ENCODE results near the gene FAT1.

Gene FAT1

GRCh38 chr4:186701788-186702187 is 21.9 kb downstream of the FAT1 start:
- H3K36me3 ChIP-seq (ENCODE audit: control insufficient read depth in 5 of 5, insufficient read depth in 5 of 5, low read length in 5 of 5), result peaks cover 0 to 12% (median 7%) of the 10 kb centered on the region in 5 donors
- no peaks in the 10 kb centered on the region for H3K27me3 ChIP-seq (ENCODE audit: control insufficient read depth in 5 of 5, insufficient read depth in 4 of 5, low read length in 5 of 5)
- H3K9ac ChIP-seq (ENCODE audit: low read length in 5 of 5), result peak overlapping the region in 2 of 5 donors; percentile 45 to 65
- H3K27ac ChIP-seq (ENCODE audit: low read depth, low read length), result peak overlapping the region; percentile 86
- no peaks in the 10 kb centered on the region for H3K9me3 ChIP-seq (ENCODE audit: control insufficient read depth in 5 of 5, low read length in 5 of 5)
- peaks cover 9 to 35% (median 32%) of the 10 kb centered on the region in 5 donors for H3K4me1 ChIP-seq (ENCODE audit: control insufficient read depth in 5 of 5, insufficient read depth in 5 of 5, low read length in 5 of 5)
- peak overlapping the region in 2 of 5 donors; percentile 0 to 18 for H3K4me3 ChIP-seq (ENCODE audit: low read depth in 1 of 5, low read length in 5 of 5)

GRCh38 chr4:186701273-186701672 is 22.4 kb downstream of the FAT1 start:
- peaks cover 9 to 35% (median 32%) of the 10 kb centered on the region in 5 donors for H3K4me1 ChIP-seq (ENCODE audit: control insufficient read depth in 5 of 5, insufficient read depth in 5 of 5, low read length in 5 of 5)
- peak overlapping the region in 3 of 5 donors; percentile 0 to 18 (median 6) for H3K4me3 ChIP-seq (ENCODE audit: low read depth in 1 of 5, low read length in 5 of 5)
- H3K36me3 ChIP-seq (ENCODE audit: control insufficient read depth in 5 of 5, insufficient read depth in 5 of 5, low read length in 5 of 5), result peaks cover 0 to 8% (median 3%) of the 10 kb centered on the region in 5 donors
- H3K27me3 ChIP-seq (ENCODE audit: control insufficient read depth in 5 of 5, insufficient read depth in 4 of 5, low read length in 5 of 5), result no peaks in the 10 kb centered on the region
- no peaks in the 10 kb centered on the region for H3K9me3 ChIP-seq (ENCODE audit: control insufficient read depth in 5 of 5, low read length in 5 of 5)
- peak overlapping the region; percentile 86 for H3K27ac ChIP-seq (ENCODE audit: low read depth, low read length)
- peak overlapping the region in 3 of 5 donors; percentile 45 to 65 (median 50) for H3K9ac ChIP-seq (ENCODE audit: low read length in 5 of 5)

- Histone ChIP-seq H3K9me3 (ENCODE audit: control insufficient read depth in 5 of 5, low read length in 5 of 5) (no peaks in the 10 kb centered on the region), H3K36me3 (ENCODE audit: control insufficient read depth in 5 of 5, insufficient read depth in 5 of 5, low read length in 5 of 5) (peaks cover 0 to 7% (median 3%) of the 10 kb centered on the region in 5 donors), H3K27me3 (ENCODE audit: control insufficient read depth in 5 of 5, insufficient read depth in 4 of 5, low read length in 5 of 5) (no peaks in the 10 kb centered on the region), H3K27ac (ENCODE audit: low read depth, low read length) (peak overlapping the region; percentile 86), H3K4me3 (ENCODE audit: low read depth in 1 of 5, low read length in 5 of 5) (no peak overlapping the region), H3K9ac (ENCODE audit: low read length in 5 of 5) (peak overlapping the region in 3 of 5 donors; percentile 50 to 65 (median 54)), H3K4me1 (ENCODE audit: control insufficient read depth in 5 of 5, insufficient read depth in 5 of 5, low read length in 5 of 5) (peaks cover 9 to 35% (median 32%) of the 10 kb centered on the region in 5 donors)
Observed at GRCh38 chr4:186700746-186701145, 22.9 kb downstream of the FAT1 start.

- Histone ChIP-seq H3K27me3 (ENCODE audit: control insufficient read depth in 5 of 5, insufficient read depth in 4 of 5, low read length in 5 of 5) (no peaks in the 10 kb centered on the region), H3K4me1 (ENCODE audit: control insufficient read depth in 5 of 5, insufficient read depth in 5 of 5, low read length in 5 of 5) (peaks cover 9 to 35% (median 32%) of the 10 kb centered on the region in 5 donors)
Observed at GRCh38 chr4:186699881-186700397, 23.7 kb downstream of the FAT1 start.

GRCh38 chr4:186699298-186699697 is 24.4 kb downstream of the FAT1 start:
- H3K4me1 ChIP-seq (ENCODE audit: control insufficient read depth in 5 of 5, insufficient read depth in 5 of 5, low read length in 5 of 5), result peaks cover 9 to 35% (median 32%) of the 10 kb centered on the region in 5 donors
- H3K36me3 ChIP-seq (ENCODE audit: control insufficient read depth in 5 of 5, insufficient read depth in 5 of 5, low read length in 5 of 5), result peaks cover 0 to 4% (median 0%) of the 10 kb centered on the region in 5 donors
- peak overlapping the region; percentile 86 for H3K27ac ChIP-seq (ENCODE audit: low read depth, low read length)
- H3K9ac ChIP-seq (ENCODE audit: low read length in 5 of 5), result no peak overlapping the region
- no peaks in the 10 kb centered on the region for H3K9me3 ChIP-seq (ENCODE audit: control insufficient read depth in 5 of 5, low read length in 5 of 5)
- no peak overlapping the region for H3K4me3 ChIP-seq (ENCODE audit: low read depth in 1 of 5, low read length in 5 of 5)
- H3K27me3 ChIP-seq (ENCODE audit: control insufficient read depth in 5 of 5, insufficient read depth in 4 of 5, low read length in 5 of 5), result no peaks in the 10 kb centered on the region

More at GRCh38 chr4:186699881-186700397, 23.7 kb downstream of the FAT1 start:
- Histone ChIP-seq H3K9ac (ENCODE audit: low read length in 5 of 5) (no peak overlapping the region), H3K27ac (ENCODE audit: low read depth, low read length) (peak overlapping the region; percentile 86), H3K9me3 (ENCODE audit: control insufficient read depth in 5 of 5, low read length in 5 of 5) (no peaks in the 10 kb centered on the region), H3K4me3 (ENCODE audit: low read depth in 1 of 5, low read length in 5 of 5) (no peak overlapping the region), H3K36me3 (ENCODE audit: control insufficient read depth in 5 of 5, insufficient read depth in 5 of 5, low read length in 5 of 5) (peaks cover 0 to 4% (median 0%) of the 10 kb centered on the region in 5 donors)

GRCh38 chr4:186698525-186698924 is 25.1 kb downstream of the FAT1 start:
- no peak overlapping the region for H3K4me3 ChIP-seq (ENCODE audit: low read depth in 1 of 5, low read length in 5 of 5)
- no peaks in the 10 kb centered on the region for H3K27me3 ChIP-seq (ENCODE audit: control insufficient read depth in 5 of 5, insufficient read depth in 4 of 5, low read length in 5 of 5)
- no peak overlapping the region for H3K9ac ChIP-seq (ENCODE audit: low read length in 5 of 5)
- no peak overlapping the region for H3K27ac ChIP-seq (ENCODE audit: low read depth, low read length)
- H3K36me3 ChIP-seq (ENCODE audit: control insufficient read depth in 5 of 5, insufficient read depth in 5 of 5, low read length in 5 of 5), result peaks cover 0 to 4% (median 0%) of the 10 kb centered on the region in 5 donors
- H3K9me3 ChIP-seq (ENCODE audit: control insufficient read depth in 5 of 5, low read length in 5 of 5), result no peaks in the 10 kb centered on the region
- peaks cover 9 to 29% (median 26%) of the 10 kb centered on the region in 5 donors for H3K4me1 ChIP-seq (ENCODE audit: control insufficient read depth in 5 of 5, insufficient read depth in 5 of 5, low read length in 5 of 5)

- Histone ChIP-seq H3K4me1 (ENCODE audit: control insufficient read depth in 5 of 5, insufficient read depth in 5 of 5, low read length in 5 of 5) (peaks cover 11 to 30% (median 26%) of the 10 kb centered on the region in 5 donors), H3K36me3 (ENCODE audit: control insufficient read depth in 5 of 5, insufficient read depth in 5 of 5, low read length in 5 of 5) (peaks cover 0 to 4% (median 0%) of the 10 kb centered on the region in 5 donors), H3K27me3 (ENCODE audit: control insufficient read depth in 5 of 5, insufficient read depth in 4 of 5, low read length in 5 of 5) (no peaks in the 10 kb centered on the region), H3K9me3 (ENCODE audit: control insufficient read depth in 5 of 5, low read length in 5 of 5) (no peaks in the 10 kb centered on the region), H3K27ac (ENCODE audit: low read depth, low read length) (no peak overlapping the region), H3K4me3 (ENCODE audit: low read depth in 1 of 5, low read length in 5 of 5) (no peak overlapping the region), H3K9ac (ENCODE audit: low read length in 5 of 5) (no peak overlapping the region)
Observed at GRCh38 chr4:186698028-186698427, 25.6 kb downstream of the FAT1 start.

- Histone ChIP-seq H3K9me3 (ENCODE audit: control insufficient read depth in 5 of 5, low read length in 5 of 5) (no peaks in the 10 kb centered on the region), H3K27ac (ENCODE audit: low read depth, low read length) (no peak overlapping the region), H3K27me3 (ENCODE audit: control insufficient read depth in 5 of 5, insufficient read depth in 4 of 5, low read length in 5 of 5) (no peaks in the 10 kb centered on the region), H3K4me3 (ENCODE audit: low read depth in 1 of 5, low read length in 5 of 5) (no peak overlapping the region), H3K36me3 (ENCODE audit: control insufficient read depth in 5 of 5, insufficient read depth in 5 of 5, low read length in 5 of 5) (peaks cover 0 to 4% (median 0%) of the 10 kb centered on the region in 5 donors), H3K9ac (ENCODE audit: low read length in 5 of 5) (no peak overlapping the region), H3K4me1 (ENCODE audit: control insufficient read depth in 5 of 5, insufficient read depth in 5 of 5, low read length in 5 of 5) (peaks cover 3 to 7% (median 5%) of the 10 kb centered on the region in 5 donors)
Observed at GRCh38 chr4:186695392-186695791, 28.3 kb downstream of the FAT1 start.

- peaks cover 0 to 4% (median 0%) of the 10 kb centered on the region in 5 donors for H3K36me3 ChIP-seq (ENCODE audit: control insufficient read depth in 5 of 5, insufficient read depth in 5 of 5, low read length in 5 of 5)
- H3K4me1 ChIP-seq (ENCODE audit: control insufficient read depth in 5 of 5, insufficient read depth in 5 of 5, low read length in 5 of 5), result peaks cover 0 to 13% (median 3%) of the 10 kb centered on the region in 5 donors
- no peak overlapping the region for H3K9ac ChIP-seq (ENCODE audit: low read length in 5 of 5)
- H3K27ac ChIP-seq (ENCODE audit: low read depth, low read length), result peak overlapping the region; percentile 63
- no peaks in the 10 kb centered on the region for H3K9me3 ChIP-seq (ENCODE audit: control insufficient read depth in 5 of 5, low read length in 5 of 5)
- no peaks in the 10 kb centered on the region for H3K27me3 ChIP-seq (ENCODE audit: control insufficient read depth in 5 of 5, insufficient read depth in 4 of 5, low read length in 5 of 5)
- no peak overlapping the region for H3K4me3 ChIP-seq (ENCODE audit: low read depth in 1 of 5, low read length in 5 of 5)
Observed at GRCh38 chr4:186693894-186694293, 29.8 kb downstream of the FAT1 start.

GRCh38 chr4:186693159-186693815 is 30.4 kb downstream of the FAT1 start:
- Histone ChIP-seq H3K9ac (ENCODE audit: low read length in 5 of 5) (no peak overlapping the region), H3K4me3 (ENCODE audit: low read depth in 1 of 5, low read length in 5 of 5) (no peak overlapping the region), H3K27ac (ENCODE audit: low read depth, low read length) (peak overlapping the region; percentile 63), H3K36me3 (ENCODE audit: control insufficient read depth in 5 of 5, insufficient read depth in 5 of 5, low read length in 5 of 5) (peaks cover 0 to 4% (median 0%) of the 10 kb centered on the region in 5 donors), H3K9me3 (ENCODE audit: control insufficient read depth in 5 of 5, low read length in 5 of 5) (no peaks in the 10 kb centered on the region), H3K4me1 (ENCODE audit: control insufficient read depth in 5 of 5, insufficient read depth in 5 of 5, low read length in 5 of 5) (peaks cover 0 to 13% (median 3%) of the 10 kb centered on the region in 5 donors), H3K27me3 (ENCODE audit: control insufficient read depth in 5 of 5, insufficient read depth in 4 of 5, low read length in 5 of 5) (no peaks in the 10 kb centered on the region)
